Measurements from ENCODE around the gene PRKCE. TPM values are rescaled to one million over a fixed set of nuclear protein-coding genes. Genes with fewer than 3 reads are reported as not detected.
A peak's percentile ranks its signal among the peaks of the same experiment; 100 is the strongest.

PRKCE gene
- polyA plus RNA-seq, 4 donors: 8.1 to 10.5 (median 9.3) TPM

DNA sequence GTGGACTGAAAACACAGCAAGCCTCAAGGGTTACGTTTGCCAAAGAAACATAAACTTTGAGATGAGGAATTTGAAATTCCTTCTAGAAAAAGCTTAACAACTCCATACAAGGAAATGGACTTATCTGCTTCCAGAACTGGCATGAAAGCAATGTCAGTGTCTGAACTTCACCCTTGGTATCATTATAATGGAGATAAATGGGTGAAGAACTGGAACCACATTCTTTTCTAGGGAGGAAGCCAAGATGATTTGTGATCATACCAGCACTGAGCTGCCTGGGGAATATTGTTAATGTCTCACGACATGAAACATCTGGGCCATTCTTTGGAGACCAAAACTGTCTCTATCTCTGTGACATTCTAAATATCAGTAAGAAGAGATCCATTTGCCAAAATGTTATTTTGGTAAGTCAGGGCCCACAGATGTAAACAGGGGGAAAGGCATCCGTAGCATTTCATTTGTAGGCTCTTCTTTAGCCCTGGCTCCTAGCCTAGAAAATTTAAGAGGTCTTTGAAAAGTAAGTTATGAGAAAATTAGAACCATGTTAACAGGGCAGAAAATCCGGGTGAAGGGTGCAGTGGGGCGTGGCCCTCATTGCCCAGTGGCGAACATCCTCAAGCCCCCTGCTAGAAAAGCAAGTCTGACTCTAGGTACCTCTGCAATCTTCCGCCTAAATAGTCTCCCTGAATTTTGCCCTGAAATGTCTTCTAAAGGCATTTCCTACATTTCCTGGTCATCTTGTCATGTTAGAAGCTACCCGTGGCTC is 350.4 kb downstream of the PRKCE start:
- peak; percentile 51 to 68 (median 55) for DNase-seq (ENCODE audit: low read depth in 4 of 4, low spot score in 3 of 4)

DNA sequence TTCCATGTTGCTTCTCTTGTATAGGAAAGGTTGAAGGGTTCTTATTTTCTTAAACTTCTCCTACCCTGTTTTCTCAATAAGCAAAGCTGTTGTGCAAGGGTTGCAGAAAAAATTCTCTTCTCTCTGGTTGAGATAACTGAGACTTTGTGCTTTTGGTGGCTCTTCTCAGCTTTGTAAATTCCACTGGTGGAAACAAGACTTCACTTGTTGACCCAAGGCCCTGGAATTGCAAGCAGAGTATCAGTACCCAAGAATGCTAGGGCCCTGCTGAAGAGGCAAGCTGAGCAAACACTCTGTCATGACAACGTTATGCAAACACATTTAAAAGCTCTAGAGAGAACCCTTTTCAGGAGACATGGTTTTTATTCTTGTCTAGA is 351.0 kb downstream of the PRKCE start:
- no peak for DNase-seq (ENCODE audit: low read depth in 4 of 4, low spot score in 3 of 4)

DNA sequence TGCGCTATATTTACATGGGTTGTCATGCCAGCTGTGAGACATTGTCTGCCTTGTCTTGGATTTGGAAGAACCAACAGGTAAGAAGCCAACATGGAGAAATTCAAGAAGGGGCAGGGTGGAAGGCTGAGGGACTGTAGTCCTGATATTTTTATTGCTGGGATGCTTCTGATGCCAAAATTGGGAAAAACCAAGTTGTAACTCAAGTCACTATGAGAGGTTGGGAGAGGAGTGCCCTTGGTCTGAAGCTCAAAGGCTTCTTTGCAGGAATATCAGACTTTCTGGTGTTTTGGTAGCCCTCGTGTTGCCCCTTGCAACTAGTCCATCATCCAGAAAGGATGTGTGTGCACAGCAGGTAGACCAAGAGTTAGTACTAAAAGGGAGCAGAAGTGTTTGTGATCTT is 351.5 kb downstream of the PRKCE start:
- no peak for DNase-seq (ENCODE audit: low read depth in 4 of 4, low spot score in 3 of 4)

DNA sequence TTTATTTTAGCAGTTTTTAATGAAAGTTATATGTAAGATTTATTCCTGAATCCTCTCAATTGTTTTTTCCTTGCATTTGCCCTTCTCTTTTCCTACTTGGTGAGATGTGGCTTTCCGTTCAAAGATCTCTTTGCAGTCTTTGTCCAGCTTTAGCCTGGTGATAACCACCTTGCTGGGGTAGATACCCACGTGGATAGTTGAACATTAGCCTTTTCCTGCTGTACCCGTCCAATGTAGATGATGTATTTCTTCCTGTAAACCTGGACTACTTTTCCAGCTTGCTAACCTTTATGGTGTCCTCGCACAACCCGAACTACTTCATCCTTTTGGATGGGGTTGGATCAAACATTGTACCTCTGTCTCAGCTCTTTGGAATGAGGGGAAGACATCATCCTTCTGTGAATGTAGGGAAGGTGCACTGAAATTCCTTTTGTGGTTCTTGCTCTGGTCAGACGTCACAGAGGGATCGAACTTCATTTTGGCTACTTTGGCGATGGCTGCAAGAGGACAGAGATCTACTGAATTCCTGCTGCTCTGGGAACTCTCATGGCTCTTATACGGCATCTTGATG is 352.5 kb downstream of the PRKCE start:
- no peak for DNase-seq (ENCODE audit: low read depth in 4 of 4, low spot score in 3 of 4)

DNA sequence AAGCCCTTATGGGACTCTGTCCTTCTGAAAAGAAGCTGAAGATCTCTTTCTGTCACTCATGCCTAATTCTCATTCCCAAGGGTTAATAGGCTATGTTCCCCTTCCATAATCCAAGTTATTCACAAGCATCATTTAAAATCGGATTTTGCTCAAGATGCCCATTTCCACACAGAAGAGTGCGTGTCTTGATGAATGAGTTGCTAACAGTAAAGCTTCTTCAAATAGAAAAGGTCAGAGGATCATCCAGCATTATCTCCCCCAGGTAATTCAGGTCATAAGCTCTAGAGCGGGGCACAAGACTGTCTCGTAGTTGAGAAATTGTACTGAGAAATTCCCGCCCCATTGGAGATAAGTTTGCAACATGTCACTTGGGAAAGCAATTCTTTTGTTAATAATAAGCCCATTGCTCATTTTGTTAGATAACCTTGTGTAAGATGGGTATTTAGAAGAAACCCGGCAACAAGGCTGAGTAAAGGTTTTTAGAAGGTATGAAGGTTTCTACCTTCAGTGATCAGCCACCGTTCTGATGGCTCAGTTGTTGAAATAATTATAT is 355.1 kb downstream of the PRKCE start:
- DNase-seq (ENCODE audit: low read depth in 4 of 4, low spot score in 3 of 4): no peak

DNA sequence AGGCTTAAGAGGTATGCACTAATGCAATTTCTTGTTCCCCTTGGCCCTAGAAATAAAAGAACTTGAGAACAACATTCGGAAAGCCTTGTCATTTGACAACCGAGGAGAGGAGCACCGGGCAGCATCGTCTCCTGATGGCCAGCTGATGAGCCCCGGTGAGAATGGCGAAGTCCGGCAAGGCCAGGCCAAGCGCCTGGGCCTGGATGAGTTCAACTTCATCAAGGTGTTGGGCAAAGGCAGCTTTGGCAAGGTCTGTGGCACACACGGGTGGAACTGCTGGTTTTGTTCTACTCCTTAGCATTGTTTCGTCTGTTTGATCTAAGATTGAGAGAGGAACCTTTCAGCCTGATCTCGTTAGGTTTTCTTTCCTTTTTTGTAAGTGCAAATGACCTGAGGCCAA is 355.9 kb downstream of the PRKCE start:
- DNase-seq (ENCODE audit: low read depth in 4 of 4, low spot score in 3 of 4): no peak

DNA sequence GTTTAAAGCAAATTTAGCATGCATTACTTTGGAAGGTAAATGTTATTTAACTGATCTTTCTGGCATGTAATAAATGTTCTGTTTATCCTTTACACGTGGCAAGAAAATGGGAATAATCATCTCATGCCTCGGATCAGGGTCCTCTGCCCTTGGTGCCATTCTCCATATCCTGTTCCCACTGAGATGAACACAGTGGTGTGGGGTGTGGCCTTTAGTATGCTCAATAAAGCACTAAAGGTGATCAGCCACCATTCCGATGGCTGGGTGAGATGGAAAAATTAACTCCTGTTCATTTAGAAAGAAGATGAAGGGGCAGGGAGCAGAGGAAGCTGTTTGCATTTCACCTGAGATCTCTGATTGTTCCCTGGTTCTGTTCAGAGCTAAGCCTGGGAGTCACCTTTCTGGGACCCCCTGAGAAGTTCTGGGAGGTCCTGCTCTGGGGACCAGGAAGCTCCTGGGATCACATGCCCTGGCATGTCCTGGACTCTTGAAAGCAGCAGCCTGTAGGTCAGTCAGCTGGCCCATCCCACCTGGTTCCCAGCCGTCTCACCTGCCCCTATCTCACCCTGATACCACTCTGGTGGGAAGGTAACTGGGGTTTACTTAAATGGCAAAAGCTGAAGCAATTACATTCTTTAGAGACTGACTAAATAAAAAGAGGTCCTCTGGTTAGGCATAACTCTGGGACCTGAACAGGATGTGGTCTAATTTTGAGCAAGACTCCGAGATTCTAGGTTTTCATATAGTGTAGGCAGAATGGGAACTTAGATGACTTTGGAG is 356.8 kb downstream of the PRKCE start:
- DNase-seq (ENCODE audit: low read depth in 4 of 4, low spot score in 3 of 4): no peak

DNA sequence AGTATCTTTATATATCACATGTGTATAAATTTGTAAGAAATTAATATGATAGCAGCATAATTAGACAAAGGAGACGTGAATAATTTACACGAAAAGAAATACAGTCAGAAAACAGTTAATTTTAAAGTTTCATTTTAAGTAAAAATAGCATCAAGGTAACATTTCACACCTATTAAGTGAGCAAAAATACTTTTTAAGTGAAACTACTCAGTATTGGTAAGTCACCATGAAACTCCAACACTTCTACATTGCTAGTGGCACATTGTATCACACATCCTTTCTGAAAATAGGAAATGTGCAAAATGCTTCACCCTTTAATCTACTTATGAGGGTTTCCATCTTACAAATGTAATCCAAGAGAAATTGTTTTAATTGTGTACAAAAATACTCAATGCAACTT is 357.8 kb downstream of the PRKCE start:
- DNase-seq (ENCODE audit: low read depth in 4 of 4, low spot score in 3 of 4): no peak

DNA sequence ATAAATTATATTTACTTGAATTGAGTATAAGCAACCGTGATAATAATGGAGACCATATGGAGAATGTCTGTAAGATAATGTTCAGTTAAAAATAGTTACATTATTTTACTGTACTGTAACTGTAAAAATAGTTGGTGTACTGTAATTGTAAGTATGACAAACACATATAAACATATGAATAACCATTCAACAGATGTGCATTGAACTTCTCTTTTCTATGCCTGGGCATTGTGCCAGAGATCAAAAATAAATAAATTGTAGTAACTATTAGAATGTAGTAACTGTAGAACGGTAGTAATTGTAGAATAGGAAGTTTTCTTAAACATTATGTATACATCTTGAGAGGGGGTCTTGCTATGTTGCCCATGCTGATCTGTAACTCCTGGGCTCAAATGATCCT is 358.3 kb downstream of the PRKCE start:
- no peak for DNase-seq (ENCODE audit: low read depth in 4 of 4, low spot score in 3 of 4)

DNA sequence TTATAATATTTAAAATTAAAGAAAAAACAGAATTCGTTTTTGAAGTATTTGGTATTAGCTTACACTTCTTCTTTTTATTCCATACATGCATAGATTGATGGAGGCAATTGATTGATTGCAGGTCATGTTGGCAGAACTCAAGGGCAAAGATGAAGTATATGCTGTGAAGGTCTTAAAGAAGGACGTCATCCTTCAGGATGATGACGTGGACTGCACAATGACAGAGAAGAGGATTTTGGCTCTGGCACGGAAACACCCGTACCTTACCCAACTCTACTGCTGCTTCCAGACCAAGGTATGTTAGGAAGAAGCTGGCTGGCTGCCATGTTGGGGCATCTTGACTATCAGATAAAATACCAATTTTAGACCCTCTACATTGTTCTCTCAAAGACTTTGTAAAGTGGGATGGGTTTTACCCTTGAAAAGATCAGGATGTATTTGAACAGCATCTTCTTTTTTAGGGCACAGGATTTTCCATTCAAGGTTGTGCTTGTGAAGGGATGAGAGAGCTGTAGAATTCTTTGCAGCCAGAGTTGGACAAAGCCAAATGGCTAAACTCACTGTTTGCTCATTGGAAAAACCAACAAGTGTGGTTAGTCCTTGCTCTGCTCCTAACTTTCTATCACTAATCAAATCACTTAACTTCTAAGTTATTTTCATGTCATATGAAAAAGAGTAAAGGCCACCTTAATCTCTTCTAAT is 358.9 kb downstream of the PRKCE start:
- DNase-seq (ENCODE audit: low read depth in 4 of 4, low spot score in 3 of 4): no peak

DNA sequence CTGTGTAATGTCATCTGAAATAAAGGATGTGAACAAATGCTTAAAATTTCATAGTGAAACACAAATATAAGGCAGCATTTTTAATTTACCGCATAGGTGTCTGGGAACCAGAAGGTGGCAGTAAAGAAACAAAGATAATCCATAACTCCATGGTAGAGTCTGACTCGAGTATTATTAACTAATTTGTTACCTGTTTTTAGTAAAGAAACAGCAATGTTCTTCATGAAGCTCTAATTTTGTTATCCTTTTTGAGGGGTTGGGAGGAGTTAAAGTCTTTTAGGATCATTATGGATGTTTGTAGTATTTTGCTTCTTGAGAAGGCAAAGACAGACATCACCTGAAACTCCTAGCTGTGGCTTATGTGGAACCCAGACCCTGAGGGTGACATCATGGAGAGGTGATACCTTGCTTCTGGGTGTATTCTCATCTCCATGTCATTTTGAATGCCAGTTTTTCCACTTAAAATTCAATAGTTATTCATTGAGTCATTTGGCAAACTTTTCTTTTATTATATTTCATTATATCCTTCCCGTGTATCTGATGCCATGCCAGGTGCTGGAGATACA is 359.5 kb downstream of the PRKCE start:
- DNase-seq (ENCODE audit: low read depth in 4 of 4, low spot score in 3 of 4): no peak

DNA sequence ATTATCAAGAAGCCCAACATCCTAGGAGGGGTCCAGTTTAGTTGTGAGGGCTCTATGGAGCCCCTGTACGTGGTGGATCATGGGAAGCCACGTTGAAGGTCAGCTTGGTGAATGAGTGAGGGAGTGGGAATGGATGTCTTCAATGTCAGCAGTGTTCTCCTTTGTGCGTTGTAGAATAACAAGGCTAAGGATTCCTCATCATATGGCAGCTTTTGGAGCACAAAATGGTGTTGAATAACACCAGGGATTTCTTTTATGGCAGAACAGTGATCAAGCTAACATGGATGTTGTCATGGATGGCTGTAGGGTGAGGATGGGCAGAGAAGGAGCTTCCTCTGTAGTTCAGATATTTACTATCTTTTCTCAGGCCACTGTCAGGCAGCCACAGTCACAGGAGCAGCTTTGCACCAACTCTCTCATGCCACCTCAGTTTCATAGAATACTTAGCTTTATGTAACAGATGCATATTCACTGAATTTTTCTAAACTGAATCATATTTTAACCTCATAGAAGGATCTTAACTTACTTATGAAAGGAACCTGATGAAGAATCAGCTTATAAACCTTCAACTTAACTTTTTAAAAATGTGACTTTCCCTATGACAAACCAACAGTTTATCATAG is 361.3 kb downstream of the PRKCE start:
- DNase-seq (ENCODE audit: low read depth in 4 of 4, low spot score in 3 of 4): no peak

DNA sequence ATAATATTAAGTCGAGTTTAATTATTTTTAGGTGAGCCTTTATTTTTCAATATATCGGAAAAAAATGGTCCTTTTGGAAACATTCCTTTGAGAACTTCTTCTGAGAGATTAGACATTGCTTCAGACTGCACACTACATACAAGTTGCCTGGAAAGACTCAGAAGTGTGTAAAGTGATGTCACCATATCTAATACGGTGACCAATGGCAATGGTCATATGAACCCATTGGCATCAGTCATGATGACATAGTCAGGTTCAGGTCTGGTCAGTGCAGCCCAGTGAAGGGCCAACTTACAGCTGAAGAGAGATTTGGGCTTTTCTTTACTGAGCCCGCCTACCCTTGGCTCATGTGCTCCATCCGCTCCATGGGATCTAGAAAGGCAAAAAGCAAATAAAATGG is 362.3 kb downstream of the PRKCE start:
- no peak for DNase-seq (ENCODE audit: low read depth in 4 of 4, low spot score in 3 of 4)

DNA sequence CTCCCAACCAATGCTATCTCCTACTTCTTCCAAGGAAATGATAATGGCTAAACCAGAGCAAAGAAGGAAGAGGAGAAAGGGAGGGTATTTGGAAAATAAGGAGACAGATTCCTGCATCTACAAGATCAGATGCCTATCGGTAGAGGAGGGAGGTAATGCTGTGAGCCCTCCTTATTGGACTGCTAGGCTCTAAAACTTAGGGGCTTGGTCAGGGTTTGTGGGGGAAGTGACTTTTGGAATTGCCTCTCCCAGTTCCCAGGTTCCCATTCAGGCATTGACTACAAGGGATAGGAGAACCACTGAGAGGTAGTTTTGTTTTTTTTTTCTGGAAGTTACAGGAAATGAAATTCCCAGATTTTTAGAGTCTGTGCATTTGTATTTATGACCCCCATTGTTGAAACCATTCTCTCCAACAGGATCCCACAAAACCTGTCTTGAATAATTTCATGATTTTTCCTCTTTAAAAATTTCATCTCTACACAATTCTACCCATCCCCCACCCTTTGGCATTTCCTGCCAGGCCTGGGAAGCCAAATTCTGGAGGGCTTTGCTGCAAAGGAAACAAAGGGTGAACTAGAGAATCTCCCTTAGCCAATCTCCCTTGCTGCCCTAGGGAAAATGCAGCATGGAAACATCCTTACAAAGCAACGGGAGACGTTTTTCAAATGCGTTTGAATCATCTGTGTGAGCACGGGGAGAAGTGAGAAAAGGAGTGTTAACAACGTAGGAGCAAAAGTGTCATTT is 363.6 kb downstream of the PRKCE start:
- no peak for DNase-seq (ENCODE audit: low read depth in 4 of 4, low spot score in 3 of 4)

DNA sequence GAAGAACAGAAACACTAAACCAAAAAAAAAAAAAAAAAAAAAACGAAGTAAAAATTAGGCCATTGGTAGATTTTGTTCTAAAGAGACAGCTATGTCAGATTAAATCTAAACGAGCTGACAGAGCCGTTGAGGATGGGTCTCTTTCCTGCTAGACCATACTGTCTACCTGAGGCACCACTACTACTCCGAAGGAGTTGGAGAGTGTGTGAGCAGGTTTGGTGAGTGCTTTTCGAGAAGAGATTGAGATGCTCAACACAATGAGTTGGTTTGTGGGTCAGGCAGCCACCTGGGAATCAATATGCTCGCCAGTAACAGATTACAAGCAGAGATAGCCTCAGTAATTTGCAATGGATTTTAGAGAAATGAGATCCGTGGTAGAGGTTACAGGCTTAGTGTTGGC is 364.2 kb downstream of the PRKCE start:
- no peak for DNase-seq (ENCODE audit: low read depth in 4 of 4, low spot score in 3 of 4)

DNA sequence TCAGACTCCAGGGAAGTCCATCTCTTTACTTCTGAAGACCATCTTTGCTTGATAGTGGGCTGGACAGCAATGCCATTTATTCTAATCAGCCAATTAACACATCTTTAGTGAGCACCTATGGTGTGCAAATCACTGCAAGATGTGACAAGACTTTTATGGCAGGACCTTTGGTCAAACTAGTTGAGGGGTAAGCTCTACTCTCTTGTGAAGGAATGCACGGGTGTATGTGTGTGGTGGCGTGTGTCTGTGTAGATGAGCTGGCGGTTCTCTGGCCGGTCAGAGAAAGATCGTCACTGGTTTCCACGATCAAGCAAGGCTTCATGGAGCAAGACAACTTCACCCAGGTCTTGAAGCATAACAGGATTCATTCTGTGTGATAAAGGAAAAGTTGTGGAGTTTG is 364.6 kb downstream of the PRKCE start:
- DNase-seq (ENCODE audit: low read depth in 4 of 4, low spot score in 3 of 4): no peak

DNA sequence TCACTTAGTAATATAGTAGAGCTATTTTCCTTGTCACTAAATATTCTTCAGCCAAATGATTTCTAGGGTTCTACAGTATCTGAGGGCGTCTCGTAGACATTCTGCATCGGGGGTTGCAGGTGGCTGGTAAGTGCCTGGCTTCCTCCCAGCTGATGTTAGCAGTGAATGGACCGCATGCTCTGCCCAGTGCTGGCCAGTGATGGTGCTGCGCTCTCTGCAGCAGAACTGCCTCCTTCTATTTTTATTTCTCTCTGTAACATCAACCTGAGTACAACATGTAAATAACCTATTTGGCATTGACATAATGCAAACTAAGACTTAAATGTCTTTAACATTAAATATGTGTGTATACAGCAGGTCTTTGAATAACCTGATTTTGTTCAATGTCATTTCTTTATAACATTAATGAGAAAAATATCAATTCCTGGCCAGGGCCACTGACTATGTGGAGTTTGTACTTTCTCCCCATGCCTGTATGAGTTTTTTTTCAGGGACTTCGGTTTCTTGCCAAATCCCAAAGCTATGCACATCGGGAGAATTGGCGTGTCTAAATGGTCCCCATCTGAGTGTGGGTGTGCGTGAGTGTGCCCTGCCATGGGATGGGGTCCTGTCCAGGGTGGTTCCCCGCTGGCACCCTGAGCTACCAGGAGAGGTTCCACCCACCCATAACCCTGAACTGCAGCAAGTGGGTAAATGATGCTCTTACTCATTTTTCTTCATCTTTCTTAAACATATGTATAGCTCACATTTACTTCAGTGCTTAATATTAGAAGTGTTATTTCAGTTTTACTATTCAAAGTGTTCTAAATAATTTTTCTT is 367.5 kb downstream of the PRKCE start:
- DNase-seq (ENCODE audit: low read depth in 4 of 4, low spot score in 3 of 4): no peak

DNA sequence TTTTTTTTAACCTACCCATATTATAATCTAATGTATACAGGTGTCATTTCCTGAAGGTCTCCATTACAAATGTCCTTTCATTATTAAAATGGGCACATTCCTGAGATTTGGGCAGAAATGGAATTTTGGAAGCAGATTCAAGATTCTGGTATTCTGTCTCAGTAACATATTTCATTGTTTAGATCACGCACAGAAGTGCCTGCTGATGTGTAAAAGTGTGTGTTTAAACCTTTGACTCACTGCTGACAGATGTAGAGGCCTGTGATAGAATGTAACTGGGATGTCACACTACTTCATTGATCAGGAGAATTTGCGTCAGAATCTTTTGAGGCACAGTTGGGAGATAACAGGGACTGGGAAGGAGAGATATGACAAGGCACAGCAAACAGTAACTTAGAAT is 368.9 kb downstream of the PRKCE start:
- DNase-seq (ENCODE audit: low read depth in 4 of 4, low spot score in 3 of 4): no peak
